ENCODE results near the gene CTU2. TPM values are rescaled to one million over a fixed set of nuclear protein-coding genes. Genes with fewer than 3 reads are reported as not detected.

The CTU2 gene
- total and polyA plus RNA-seq, 9 of the 15 experiments (the other 6 are each of a cell fraction or from before 2014, with no cell fraction given): 1.3 to 105 (median 23.2) TPM

DNA sequence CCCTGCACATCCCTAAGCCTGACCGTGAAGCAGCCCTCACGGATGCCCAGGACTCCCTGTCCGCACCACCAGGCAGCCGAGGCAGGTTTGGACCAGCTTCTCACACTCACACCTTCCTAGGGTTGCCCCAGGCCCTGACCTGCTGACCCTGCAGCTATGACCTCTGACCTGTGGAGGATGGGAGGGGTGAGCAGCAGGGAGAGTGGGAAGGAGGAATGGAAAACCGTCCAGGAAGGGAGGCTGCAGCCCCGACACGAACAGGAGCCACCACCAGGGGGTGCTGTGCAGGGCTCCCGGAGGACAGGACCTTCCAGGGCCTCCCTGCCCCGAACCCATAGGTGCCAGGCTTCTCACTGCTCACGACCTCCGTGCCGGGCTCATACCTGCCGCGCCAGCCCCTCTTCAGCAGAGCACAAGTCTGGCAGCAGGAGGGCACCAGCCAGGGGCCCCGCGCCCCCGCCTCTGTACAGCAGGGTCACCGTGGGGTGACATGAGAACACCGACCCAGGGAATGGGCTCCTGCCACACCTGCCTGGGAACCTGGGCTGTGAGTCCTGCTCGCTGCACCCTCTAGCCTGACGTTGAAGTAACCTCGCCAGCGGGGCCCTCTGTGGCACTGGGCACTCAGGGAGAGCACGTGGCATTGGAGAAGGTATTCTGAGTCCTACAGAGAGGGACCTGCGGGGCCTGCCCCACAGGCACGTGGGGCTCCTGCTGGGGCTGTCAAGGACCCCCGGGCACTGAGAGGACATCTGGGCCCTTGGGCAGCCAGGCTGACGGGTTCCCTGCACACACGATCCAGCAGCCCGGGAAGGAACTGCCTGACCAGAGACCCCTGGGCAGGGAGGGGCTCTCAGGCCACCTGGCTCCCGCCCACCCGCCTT lies 37.6 kb downstream of the CTU2 start (continued):
- TF ChIP-seq, protein P1, sequence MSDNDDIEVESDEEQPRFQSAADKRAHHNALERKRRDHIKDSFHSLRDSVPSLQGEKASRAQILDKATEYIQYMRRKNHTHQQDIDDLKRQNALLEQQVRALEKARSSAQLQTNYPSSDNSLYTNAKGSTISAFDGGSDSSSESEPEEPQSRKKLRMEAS (CRISPR knock-in tag; IDR thresholded peaks at IDR 0.05): 0 out of 2 replicates have a peak, but pooled peaks have one; percentile 9
- TF ChIP-seq MYC (IDR thresholded peaks at IDR 0.05; ENCODE audit: low read depth, low read length) (0 out of 2 replicates have a peak, but pooled peaks have one; percentile 25), MYC (CRISPR knock-in tag; IDR thresholded peaks at IDR 0.05; ENCODE audit: borderline replicate concordance, low read depth) (no peak), RCOR1 (IDR thresholded peaks at IDR 0.05; ENCODE audit: borderline replicate concordance in 1 of 2, low read depth in 2 of 2, low read length in 2 of 2) (0 out of 4 replicates have a peak, but pooled peaks of 1 of the 2 experiments have one; percentile 38), HDGF (IDR thresholded peaks at IDR 0.05) (0 out of 2 replicates have a peak, but pooled peaks have one; percentile 78)
- TF ChIP-seq, protein P2, sequence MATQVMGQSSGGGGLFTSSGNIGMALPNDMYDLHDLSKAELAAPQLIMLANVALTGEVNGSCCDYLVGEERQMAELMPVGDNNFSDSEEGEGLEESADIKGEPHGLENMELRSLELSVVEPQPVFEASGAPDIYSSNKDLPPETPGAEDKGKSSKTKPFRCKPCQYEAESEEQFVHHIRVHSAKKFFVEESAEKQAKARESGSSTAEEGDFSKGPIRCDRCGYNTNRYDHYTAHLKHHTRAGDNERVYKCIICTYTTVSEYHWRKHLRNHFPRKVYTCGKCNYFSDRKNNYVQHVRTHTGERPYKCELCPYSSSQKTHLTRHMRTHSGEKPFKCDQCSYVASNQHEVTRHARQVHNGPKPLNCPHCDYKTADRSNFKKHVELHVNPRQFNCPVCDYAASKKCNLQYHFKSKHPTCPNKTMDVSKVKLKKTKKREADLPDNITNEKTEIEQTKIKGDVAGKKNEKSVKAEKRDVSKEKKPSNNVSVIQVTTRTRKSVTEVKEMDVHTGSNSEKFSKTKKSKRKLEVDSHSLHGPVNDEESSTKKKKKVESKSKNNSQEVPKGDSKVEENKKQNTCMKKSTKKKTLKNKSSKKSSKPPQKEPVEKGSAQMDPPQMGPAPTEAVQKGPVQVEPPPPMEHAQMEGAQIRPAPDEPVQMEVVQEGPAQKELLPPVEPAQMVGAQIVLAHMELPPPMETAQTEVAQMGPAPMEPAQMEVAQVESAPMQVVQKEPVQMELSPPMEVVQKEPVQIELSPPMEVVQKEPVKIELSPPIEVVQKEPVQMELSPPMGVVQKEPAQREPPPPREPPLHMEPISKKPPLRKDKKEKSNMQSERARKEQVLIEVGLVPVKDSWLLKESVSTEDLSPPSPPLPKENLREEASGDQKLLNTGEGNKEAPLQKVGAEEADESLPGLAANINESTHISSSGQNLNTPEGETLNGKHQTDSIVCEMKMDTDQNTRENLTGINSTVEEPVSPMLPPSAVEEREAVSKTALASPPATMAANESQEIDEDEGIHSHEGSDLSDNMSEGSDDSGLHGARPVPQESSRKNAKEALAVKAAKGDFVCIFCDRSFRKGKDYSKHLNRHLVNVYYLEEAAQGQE (IDR thresholded peaks at IDR 0.05; ENCODE audit: borderline replicate concordance): peak; percentile 79
- TF ChIP-seq, protein P2 (CRISPR knock-in tag; IDR thresholded peaks at IDR 0.05; ENCODE audit: low read depth): no peak; the same call in 1 of the 2 replicates
- TF ChIP-seq, protein P3, sequence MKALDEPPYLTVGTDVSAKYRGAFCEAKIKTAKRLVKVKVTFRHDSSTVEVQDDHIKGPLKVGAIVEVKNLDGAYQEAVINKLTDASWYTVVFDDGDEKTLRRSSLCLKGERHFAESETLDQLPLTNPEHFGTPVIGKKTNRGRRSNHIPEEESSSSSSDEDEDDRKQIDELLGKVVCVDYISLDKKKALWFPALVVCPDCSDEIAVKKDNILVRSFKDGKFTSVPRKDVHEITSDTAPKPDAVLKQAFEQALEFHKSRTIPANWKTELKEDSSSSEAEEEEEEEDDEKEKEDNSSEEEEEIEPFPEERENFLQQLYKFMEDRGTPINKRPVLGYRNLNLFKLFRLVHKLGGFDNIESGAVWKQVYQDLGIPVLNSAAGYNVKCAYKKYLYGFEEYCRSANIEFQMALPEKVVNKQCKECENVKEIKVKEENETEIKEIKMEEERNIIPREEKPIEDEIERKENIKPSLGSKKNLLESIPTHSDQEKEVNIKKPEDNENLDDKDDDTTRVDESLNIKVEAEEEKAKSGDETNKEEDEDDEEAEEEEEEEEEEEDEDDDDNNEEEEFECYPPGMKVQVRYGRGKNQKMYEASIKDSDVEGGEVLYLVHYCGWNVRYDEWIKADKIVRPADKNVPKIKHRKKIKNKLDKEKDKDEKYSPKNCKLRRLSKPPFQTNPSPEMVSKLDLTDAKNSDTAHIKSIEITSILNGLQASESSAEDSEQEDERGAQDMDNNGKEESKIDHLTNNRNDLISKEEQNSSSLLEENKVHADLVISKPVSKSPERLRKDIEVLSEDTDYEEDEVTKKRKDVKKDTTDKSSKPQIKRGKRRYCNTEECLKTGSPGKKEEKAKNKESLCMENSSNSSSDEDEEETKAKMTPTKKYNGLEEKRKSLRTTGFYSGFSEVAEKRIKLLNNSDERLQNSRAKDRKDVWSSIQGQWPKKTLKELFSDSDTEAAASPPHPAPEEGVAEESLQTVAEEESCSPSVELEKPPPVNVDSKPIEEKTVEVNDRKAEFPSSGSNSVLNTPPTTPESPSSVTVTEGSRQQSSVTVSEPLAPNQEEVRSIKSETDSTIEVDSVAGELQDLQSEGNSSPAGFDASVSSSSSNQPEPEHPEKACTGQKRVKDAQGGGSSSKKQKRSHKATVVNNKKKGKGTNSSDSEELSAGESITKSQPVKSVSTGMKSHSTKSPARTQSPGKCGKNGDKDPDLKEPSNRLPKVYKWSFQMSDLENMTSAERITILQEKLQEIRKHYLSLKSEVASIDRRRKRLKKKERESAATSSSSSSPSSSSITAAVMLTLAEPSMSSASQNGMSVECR (CRISPR knock-in tag; IDR thresholded peaks at IDR 0.05): 0 out of 2 replicates have a peak, but pooled peaks have one; percentile 18
- TF ChIP-seq, protein P4, sequence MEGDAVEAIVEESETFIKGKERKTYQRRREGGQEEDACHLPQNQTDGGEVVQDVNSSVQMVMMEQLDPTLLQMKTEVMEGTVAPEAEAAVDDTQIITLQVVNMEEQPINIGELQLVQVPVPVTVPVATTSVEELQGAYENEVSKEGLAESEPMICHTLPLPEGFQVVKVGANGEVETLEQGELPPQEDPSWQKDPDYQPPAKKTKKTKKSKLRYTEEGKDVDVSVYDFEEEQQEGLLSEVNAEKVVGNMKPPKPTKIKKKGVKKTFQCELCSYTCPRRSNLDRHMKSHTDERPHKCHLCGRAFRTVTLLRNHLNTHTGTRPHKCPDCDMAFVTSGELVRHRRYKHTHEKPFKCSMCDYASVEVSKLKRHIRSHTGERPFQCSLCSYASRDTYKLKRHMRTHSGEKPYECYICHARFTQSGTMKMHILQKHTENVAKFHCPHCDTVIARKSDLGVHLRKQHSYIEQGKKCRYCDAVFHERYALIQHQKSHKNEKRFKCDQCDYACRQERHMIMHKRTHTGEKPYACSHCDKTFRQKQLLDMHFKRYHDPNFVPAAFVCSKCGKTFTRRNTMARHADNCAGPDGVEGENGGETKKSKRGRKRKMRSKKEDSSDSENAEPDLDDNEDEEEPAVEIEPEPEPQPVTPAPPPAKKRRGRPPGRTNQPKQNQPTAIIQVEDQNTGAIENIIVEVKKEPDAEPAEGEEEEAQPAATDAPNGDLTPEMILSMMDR (IDR thresholded peaks at IDR 0.05 in 2 of 3, conservative IDR thresholded peaks at IDR 0.05 in 1 of 3; ENCODE audit: insufficient read depth in 2 of 3, low read depth in 1 of 3, low read length in 3 of 3): peak; percentile 87 to 94 (median 87)
